ENCODE results near the gene NUP93. TPM values are rescaled to one million over a fixed set of nuclear protein-coding genes. Genes with fewer than 3 reads are reported as not detected.

The NUP93 gene
- total RNA-seq, 1 experiment from 2014 or later, result 165 TPM

GRCh38 chr16:56701534-56701933 is 28.4 kb upstream of the NUP93 start:
- H2AK5ac ChIP-seq (ENCODE audit: insufficient read length, low read length), result no peak overlapping the region
- no peak overlapping the region for H3K27ac ChIP-seq (ENCODE audit: insufficient read length, low read depth, low read length)
- H4K5ac ChIP-seq (ENCODE audit: insufficient read length, low read depth, low read length), result no peak overlapping the region
- H3K23me2 ChIP-seq (ENCODE audit: insufficient read length, low read depth, low read length, poor library complexity, severe bottlenecking), result no peaks in the 10 kb centered on the region
- peaks cover 9% of the 10 kb centered on the region in 2 experiments for H3K4me1 Mint-ChIP-seq
- no peaks in the 10 kb centered on the region for H3K27me3 ChIP-seq (ENCODE audit: insufficient read depth, low read length)
- no peak overlapping the region for H3K14ac ChIP-seq (ENCODE audit: insufficient read depth, low read length)
- H3K4me1 ChIP-seq (ENCODE audit: insufficient read depth, low read length), result peaks cover 6% of the 10 kb centered on the region
- H3K36me3 Mint-ChIP-seq (ENCODE audit: insufficient read depth in 1 of 3, low read depth in 3 of 3), result peaks cover 0 to 5% (median 5%) of the 10 kb centered on the region in 3 experiments; a peak in 4 of 7 replicates
- H3K4ac ChIP-seq (ENCODE audit: low read depth, low read length), result no peak overlapping the region
- no peak overlapping the region for H3K4me3 Mint-ChIP-seq
- no CpG with 5 or more reads among the region's 7 CpGs for WGBS (ENCODE audit: extremely low coverage, insufficient read length, low lambda C conversion rate)
- peaks cover 11% of the 10 kb centered on the region in 2 experiments for H3K9me3 Mint-ChIP-seq
- no peak overlapping the region for H4K91ac ChIP-seq (ENCODE audit: insufficient read length, low read depth, low read length)
- no peak overlapping the region for H2BK12ac ChIP-seq (ENCODE audit: insufficient read length, low read depth, low read length)
- H3K79me1 ChIP-seq (ENCODE audit: insufficient read depth, low read depth, low read length, poor library complexity, severe bottlenecking), result no peaks in the 10 kb centered on the region
- H3T11ph ChIP-seq (ENCODE audit: low read length), result no peak overlapping the region
- no peak overlapping the region for H2BK120ac ChIP-seq (ENCODE audit: low read depth, low read length, poor library complexity, severe bottlenecking)
- no peaks in the 10 kb centered on the region for H4K20me1 ChIP-seq (ENCODE audit: control insufficient read depth, insufficient read depth, insufficient read length)
- no peak for DNase-seq
- peaks cover 11% of the 10 kb centered on the region for H3K27me3 Mint-ChIP-seq (ENCODE audit: low read depth)
- H2BK5ac ChIP-seq (ENCODE audit: insufficient read length, low read length), result no peak overlapping the region
- H3K4me2 ChIP-seq (ENCODE audit: insufficient read depth, insufficient read length, low read length), result no peak overlapping the region
- H3K18ac ChIP-seq (ENCODE audit: insufficient read length, low read depth, low read length), result no peak overlapping the region
- no peak for TF ChIP-seq CTCF (conservative IDR thresholded peaks at IDR 0.05)
- no peaks in the 10 kb centered on the region for H3K79me2 ChIP-seq (ENCODE audit: insufficient read depth, low read length)
- no peak overlapping the region for H4K8ac ChIP-seq (replicated peaks; ENCODE audit: insufficient read length, low read depth, low read length)
- H3K23ac ChIP-seq (ENCODE audit: insufficient read length, low read depth, low read length), result no peak overlapping the region
- no peak overlapping the region for H3K9ac ChIP-seq (ENCODE audit: extremely low read depth, insufficient read length, low read length)
- no peak overlapping the region for H3K27ac Mint-ChIP-seq
- H2AFZ ChIP-seq (ENCODE audit: low read length), result no peak overlapping the region
- H3K9me3 ChIP-seq (ENCODE audit: control insufficient read depth, low read depth, low read length), result no peaks in the 10 kb centered on the region
- H3K56ac ChIP-seq (ENCODE audit: insufficient read length, low read depth, low read length), result no peak overlapping the region
- no peak overlapping the region for H2BK20ac ChIP-seq (ENCODE audit: low read depth, low read length, poor library complexity, severe bottlenecking)
- H2BK15ac ChIP-seq (ENCODE audit: low read depth, low read length), result no peak overlapping the region

Data from H9 (cell line).